ENCODE results near the gene REEP6. TPM values are rescaled to one million over a fixed set of nuclear protein-coding genes. Genes with fewer than 3 reads are reported as not detected.

REEP6 gene
- total RNA-seq, 1 donor from 2014 or later: 4.8 TPM

GRCh38 chr19:1514295-1514661 lies 23.3 kb downstream of the REEP6 start:
- no peak for DNase-seq (ENCODE audit: low spot score)
- peaks cover 7% of the 10 kb centered on the region for H3K4me1 Mint-ChIP-seq
- Histone ChIP-seq H3K4me3 (no peak overlapping the region), H2AFZ (replicated peaks) (no peak overlapping the region), H3K27ac (no peak overlapping the region), H3K79me2 (ENCODE audit: low read depth) (no peaks in the 10 kb centered on the region), H3K27me3 (peaks cover 93% of the 10 kb centered on the region), H4K20me1 (ENCODE audit: low read depth) (peaks cover 3% of the 10 kb centered on the region), H3K36me3 (no peaks in the 10 kb centered on the region), H3K4me2 (no peak overlapping the region), H3F3A (ENCODE audit: low read depth) (peaks cover 24% of the 10 kb centered on the region), H3K9me3 (ENCODE audit: low read depth) (no peaks in the 10 kb centered on the region), H3K9ac (no peak overlapping the region), H3K4me1 (peaks cover 13% of the 10 kb centered on the region)
- no peaks in the 10 kb centered on the region for H3K9me3 Mint-ChIP-seq
- peaks cover 35% of the 10 kb centered on the region for H3K27me3 Mint-ChIP-seq (ENCODE audit: insufficient read depth, low read depth)
- H3K4me3 Mint-ChIP-seq: no peak overlapping the region
- no peaks in the 10 kb centered on the region for H3K36me3 Mint-ChIP-seq
- TF ChIP-seq EZH2phosphoT487 (IDR thresholded peaks at IDR 0.05) (no peak), EZH2 (IDR thresholded peaks at IDR 0.05) (no peak), CTCF (IDR thresholded peaks at IDR 0.05) (no peak)
- no peak overlapping the region for H3K27ac Mint-ChIP-seq

GRCh38 chr19:1514986-1515721 lies 24.2 kb downstream of the REEP6 start:
- DNase-seq (ENCODE audit: low spot score): no peak
- H3F3A ChIP-seq (ENCODE audit: low read depth): peaks cover 16% of the 10 kb centered on the region
- H3K4me1 Mint-ChIP-seq: peaks cover under 1% of the 10 kb centered on the region
- H3K4me1 ChIP-seq: peaks cover 7% of the 10 kb centered on the region
- no peak for TF ChIP-seq EZH2phosphoT487 (IDR thresholded peaks at IDR 0.05)
- TF ChIP-seq CTCF (IDR thresholded peaks at IDR 0.05): no peak
- no peak for TF ChIP-seq EZH2 (IDR thresholded peaks at IDR 0.05)
- H3K4me3 Mint-ChIP-seq: no peak overlapping the region
- H3K27me3 ChIP-seq: peaks cover 94% of the 10 kb centered on the region
- H2AFZ ChIP-seq (replicated peaks): no peak overlapping the region
- no peaks in the 10 kb centered on the region for H3K79me2 ChIP-seq (ENCODE audit: low read depth)
- no peaks in the 10 kb centered on the region for H3K36me3 Mint-ChIP-seq
- peaks cover 30% of the 10 kb centered on the region for H3K27me3 Mint-ChIP-seq (ENCODE audit: insufficient read depth, low read depth)
- H3K4me2 ChIP-seq: no peak overlapping the region
- no peaks in the 10 kb centered on the region for H3K9me3 Mint-ChIP-seq
- no peaks in the 10 kb centered on the region for H3K36me3 ChIP-seq
- H3K9ac ChIP-seq: no peak overlapping the region
- H3K27ac ChIP-seq: no peak overlapping the region
- H3K27ac Mint-ChIP-seq: no peak overlapping the region
- H3K9me3 ChIP-seq (ENCODE audit: low read depth): no peaks in the 10 kb centered on the region
- peaks cover 3% of the 10 kb centered on the region for H4K20me1 ChIP-seq (ENCODE audit: low read depth)
- H3K4me3 ChIP-seq: no peak overlapping the region

- no peaks in the 10 kb centered on the region for H3K9me3 Mint-ChIP-seq
- H3K4me1 Mint-ChIP-seq: no peaks in the 10 kb centered on the region
- H3K4me1 ChIP-seq: no peaks in the 10 kb centered on the region
- DNase-seq (ENCODE audit: low spot score): no peak
- H4K20me1 ChIP-seq (ENCODE audit: low read depth): peaks cover 3% of the 10 kb centered on the region
- no peak overlapping the region for H3K4me3 Mint-ChIP-seq
- no peak overlapping the region for H3K4me2 ChIP-seq
- H2AFZ ChIP-seq (replicated peaks): no peak overlapping the region
- no peak overlapping the region for H3K4me3 ChIP-seq
- H3K27ac Mint-ChIP-seq: no peak overlapping the region
- H3F3A ChIP-seq (ENCODE audit: low read depth): peaks cover 10% of the 10 kb centered on the region
- peaks cover 92% of the 10 kb centered on the region for H3K27me3 ChIP-seq
- peaks cover 25% of the 10 kb centered on the region for H3K27me3 Mint-ChIP-seq (ENCODE audit: insufficient read depth, low read depth)
- no peaks in the 10 kb centered on the region for H3K36me3 ChIP-seq
- TF ChIP-seq EZH2 (IDR thresholded peaks at IDR 0.05) (no peak), EZH2phosphoT487 (IDR thresholded peaks at IDR 0.05) (no peak), CTCF (IDR thresholded peaks at IDR 0.05) (no peak)
- H3K9me3 ChIP-seq (ENCODE audit: low read depth): no peaks in the 10 kb centered on the region
- H3K9ac ChIP-seq: no peak overlapping the region
- H3K27ac ChIP-seq: no peak overlapping the region
- H3K79me2 ChIP-seq (ENCODE audit: low read depth): no peaks in the 10 kb centered on the region
- no peaks in the 10 kb centered on the region for H3K36me3 Mint-ChIP-seq
These were observed 25.4 kb downstream of the REEP6 start for GRCh38 chr19:1516395-1516753.
